Stimulated activated naive CD8-positive, alpha-beta T cell treated with anti-CD3 and anti-CD28 coated beads, Interleukin-15, Interleukin-2, amounts not matched to agents 100 ng/mL and 50 ng/mL, for 24 hours (primary cell): ENCODE measurements around the gene HIPK3.

Experiments
- H3K27ac Mint-ChIP-seq: one replicate; pipeline ENCODE4 v1.8.0; 2021; ENCODE audit warnings: mild to moderate bottlenecking, mixed read lengths
- H3K27me3 Mint-ChIP-seq: one replicate; pipeline ENCODE4 v1.8.0; 2021; ENCODE audit warnings: mixed read lengths
- H3K36me3 Mint-ChIP-seq: one replicate; pipeline ENCODE4 v1.8.0; 2021; ENCODE audit warnings: low read depth, mixed read lengths
- H3K4me1 Mint-ChIP-seq: one replicate; pipeline ENCODE4 v1.8.0; 2021; ENCODE audit warnings: low read depth, mixed read lengths
- H3K4me3 Mint-ChIP-seq: one replicate; pipeline ENCODE4 v1.8.0; 2021; ENCODE audit warnings: mild to moderate bottlenecking, mixed read lengths
- H3K9me3 Mint-ChIP-seq: one replicate; pipeline ENCODE4 v1.8.0; 2021; ENCODE audit warnings: mixed read lengths

The HIPK3 gene

GRCh38 chr11:33399421-33399820 lies 142.2 kb downstream of the HIPK3 start:
- Mint-ChIP-seq H3K4me1 (no peaks in the 10 kb centered on the region), H3K27me3 (peaks cover 24% of the 10 kb centered on the region), H3K27ac (no peak overlapping the region), H3K4me3 (no peak overlapping the region), H3K36me3 (no peaks in the 10 kb centered on the region), H3K9me3 (no peaks in the 10 kb centered on the region)

- no peaks in the 10 kb centered on the region for H3K4me1 Mint-ChIP-seq
- H3K9me3 Mint-ChIP-seq: no peaks in the 10 kb centered on the region
- H3K27me3 Mint-ChIP-seq: peaks cover 18% of the 10 kb centered on the region
- no peak overlapping the region for H3K27ac Mint-ChIP-seq
- H3K4me3 Mint-ChIP-seq: no peak overlapping the region
- H3K36me3 Mint-ChIP-seq: no peaks in the 10 kb centered on the region
These were observed 144.9 kb downstream of the HIPK3 start for GRCh38 chr11:33402066-33402465.

GRCh38 chr11:33403344-33403743 lies 146.2 kb downstream of the HIPK3 start:
- Mint-ChIP-seq H3K27me3 (peaks cover 18% of the 10 kb centered on the region), H3K4me3 (no peak overlapping the region), H3K36me3 (no peaks in the 10 kb centered on the region), H3K27ac (no peak overlapping the region), H3K4me1 (no peaks in the 10 kb centered on the region), H3K9me3 (no peaks in the 10 kb centered on the region)

- no peak overlapping the region for H3K4me3 Mint-ChIP-seq
- no peaks in the 10 kb centered on the region for H3K4me1 Mint-ChIP-seq
- H3K36me3 Mint-ChIP-seq: no peaks in the 10 kb centered on the region
- no peak overlapping the region for H3K27ac Mint-ChIP-seq
- H3K9me3 Mint-ChIP-seq: no peaks in the 10 kb centered on the region
- H3K27me3 Mint-ChIP-seq: peaks cover 19% of the 10 kb centered on the region
These were observed 148.8 kb downstream of the HIPK3 start for GRCh38 chr11:33405834-33406602.
